H9 (cell line): ENCODE measurements around the gene ULK4. TPM values are rescaled to one million over a fixed set of nuclear protein-coding genes. Genes with fewer than 3 reads are reported as not detected.

Experiments
- DNase-seq: peaks from one replicate; pipeline ENCODE4 v3.0.0-alpha.2; 2017
- H2AFZ ChIP-seq: one replicate; pipeline ENCODE4 v1.6.1; 2013; ENCODE audit warnings: mild to moderate bottlenecking, low read length, control low read depth, moderate library complexity
- H2AK5ac ChIP-seq: 2 replicates; pipeline ENCODE4 v1.6.1; 2013; ENCODE audit warnings: low read length, control low read depth, mixed read lengths; ENCODE audit not compliant: insufficient read length
- H2BK120ac ChIP-seq: one replicate; pipeline ENCODE4 v1.6.1; 2013; ENCODE audit warnings: low read depth, mild to moderate bottlenecking, low read length, control low read depth, inconsistent platforms; ENCODE audit not compliant: poor library complexity, severe bottlenecking
- H2BK12ac ChIP-seq: 2 replicates; pipeline ENCODE4 v1.6.1; 2013; ENCODE audit warnings: low read length, control low read depth, mixed read lengths, low read depth; ENCODE audit not compliant: insufficient read length
- H2BK15ac ChIP-seq: 2 replicates; pipeline ENCODE4 v1.6.1; 2013; ENCODE audit warnings: low read depth, low read length, control low read depth
- H2BK20ac ChIP-seq: one replicate; pipeline ENCODE4 v1.6.1; 2013; ENCODE audit warnings: low read depth, mild to moderate bottlenecking, low read length, control low read depth, inconsistent platforms; ENCODE audit not compliant: poor library complexity, severe bottlenecking
- H2BK5ac ChIP-seq: 2 replicates; pipeline ENCODE4 v1.6.1; 2013; ENCODE audit warnings: low read length, control low read depth, mixed read lengths; ENCODE audit not compliant: insufficient read length
- H3K14ac ChIP-seq: 2 replicates; pipeline ENCODE4 v1.6.1; 2013; ENCODE audit warnings: low read length, control low read depth; ENCODE audit not compliant: insufficient read depth
- H3K18ac ChIP-seq: 2 replicates; pipeline ENCODE4 v1.6.1; 2013; ENCODE audit warnings: low read depth, mild to moderate bottlenecking, mixed read lengths, low read length, control low read depth; ENCODE audit not compliant: insufficient read length
- H3K23ac ChIP-seq: 2 replicates; pipeline ENCODE4 v1.6.1; 2013; ENCODE audit warnings: low read length, control low read depth, mixed read lengths, low read depth; ENCODE audit not compliant: insufficient read length
- H3K23me2 ChIP-seq: 2 replicates; pipeline ENCODE4 v1.6.1; 2013; ENCODE audit warnings: low read depth, mild to moderate bottlenecking, mixed read lengths, low read length, control low read depth; ENCODE audit not compliant: insufficient read length, poor library complexity, severe bottlenecking
- H3K27ac ChIP-seq: 2 replicates; pipeline ENCODE4 v1.5.1; 2013; ENCODE audit warnings: low read length, control low read depth, mixed read lengths, low read depth; ENCODE audit not compliant: insufficient read length
- H3K27me3 ChIP-seq: 2 replicates; pipeline ENCODE4 v1.6.1; 2013; ENCODE audit warnings: low read length, control low read depth, inconsistent platforms; ENCODE audit not compliant: insufficient read depth
- H3K4ac ChIP-seq: 2 replicates; pipeline ENCODE4 v1.6.1; 2013; ENCODE audit warnings: low read depth, mild to moderate bottlenecking, control low read depth, inconsistent platforms, low read length, moderate library complexity
- H3K4me1 ChIP-seq: 2 replicates; pipeline ENCODE4 v1.6.1; 2013; ENCODE audit warnings: low read length, control low read depth, inconsistent platforms; ENCODE audit not compliant: insufficient read depth
- H3K4me2 ChIP-seq: 2 replicates; pipeline ENCODE4 v1.6.1; 2013; ENCODE audit warnings: low read length, control low read depth, mixed read lengths; ENCODE audit not compliant: insufficient read length, insufficient read depth
- H3K56ac ChIP-seq: 2 replicates; pipeline ENCODE4 v1.6.1; 2013; ENCODE audit warnings: low read depth, mild to moderate bottlenecking, mixed read lengths, low read length, control low read depth; ENCODE audit not compliant: insufficient read length
- H3K79me1 ChIP-seq: 2 replicates; pipeline ENCODE4 v1.6.1; 2013; ENCODE audit warnings: low read depth, mild to moderate bottlenecking, moderate library complexity, low read length, control low read depth, inconsistent platforms; ENCODE audit not compliant: insufficient read depth, poor library complexity, severe bottlenecking
- H3K79me2 ChIP-seq: 2 replicates; pipeline ENCODE4 v1.6.1; 2013; ENCODE audit warnings: low read length, control low read depth, inconsistent platforms; ENCODE audit not compliant: insufficient read depth
- H3K9ac ChIP-seq: 2 replicates; pipeline ENCODE4 v1.6.1; 2013; ENCODE audit warnings: low read length, control low read depth, mixed read lengths; ENCODE audit not compliant: insufficient read length; ENCODE audit errors: extremely low read depth
- H3K9me3 ChIP-seq: one replicate; pipeline ENCODE4 v1.6.1; 2013; ENCODE audit warnings: low read depth, low read length, inconsistent platforms; ENCODE audit not compliant: control insufficient read depth
- H3T11ph ChIP-seq: one replicate; pipeline ENCODE4 v1.6.1; 2013; ENCODE audit warnings: mild to moderate bottlenecking, low read length, control low read depth, inconsistent platforms
- H4K20me1 ChIP-seq: one replicate; pipeline ENCODE4 v1.6.1; 2013; ENCODE audit not compliant: control insufficient read depth, insufficient read length, insufficient read depth
- H4K5ac ChIP-seq: 2 replicates; pipeline ENCODE4 v1.6.1; 2013; ENCODE audit warnings: low read depth, mild to moderate bottlenecking, mixed read lengths, low read length, control low read depth; ENCODE audit not compliant: insufficient read length
- H4K8ac ChIP-seq: replicated peaks from 2 replicates; pipeline ENCODE4 v1.6.1; 2013; ENCODE audit warnings: low read length, control low read depth, mixed read lengths, low read depth; ENCODE audit not compliant: insufficient read length
- H4K91ac ChIP-seq: 2 replicates; pipeline ENCODE4 v1.6.1; 2013; ENCODE audit warnings: low read depth, mild to moderate bottlenecking, moderate library complexity, mixed read lengths, low read length, control low read depth; ENCODE audit not compliant: insufficient read length
- H3K27ac Mint-ChIP-seq, 3 experiments: 2 replicates in 2 of 3; 3 replicates in 1 of 3; pipeline ENCODE4 v1.8.0; 2020 to 2021; ENCODE audit warnings: mixed read lengths in 3 of 3, mild to moderate bottlenecking in 1 of 3, moderate library complexity in 1 of 3
- H3K27me3 Mint-ChIP-seq: 2 replicates; pipeline ENCODE4 v1.8.0; 2021; ENCODE audit warnings: low read depth, mild to moderate bottlenecking, moderate library complexity, mixed read lengths
- H3K36me3 Mint-ChIP-seq, 3 experiments: 2 replicates in 2 of 3; 3 replicates in 1 of 3; pipeline ENCODE4 v1.8.0; 2020 to 2021; ENCODE audit warnings: low read depth in 3 of 3, mixed read lengths in 3 of 3; ENCODE audit not compliant: insufficient read depth in 1 of 3
- H3K4me1 Mint-ChIP-seq, 2 experiments: 2 replicates each; pipeline ENCODE4 v1.8.0; 2020; ENCODE audit warnings: mixed read lengths in 2 of 2
- H3K4me3 Mint-ChIP-seq, 2 experiments: 2 replicates in 1 of 2; 3 replicates in 1 of 2; pipeline ENCODE4 v1.8.0; 2020 to 2021; ENCODE audit warnings: mild to moderate bottlenecking in 2 of 2, mixed read lengths in 2 of 2, moderate library complexity in 1 of 2
- H3K9me3 Mint-ChIP-seq, 2 experiments: 2 replicates in 1 of 2; 3 replicates in 1 of 2; pipeline ENCODE4 v1.8.0; 2020; ENCODE audit warnings: mild to moderate bottlenecking in 2 of 2, mixed read lengths in 2 of 2, moderate library complexity in 1 of 2
- WGBS: extraction: QIAGEN DNeasy Blood & Tissue Kit; methylation state at CpG from one replicate; pipeline ENCODE4 v1.1.7; 2013; ENCODE audit warnings: missing lambda C conversion rate, low lambda C conversion rate, mixed read lengths; ENCODE audit not compliant: insufficient read length; ENCODE audit errors: extremely low coverage; 5-methylcytosine and 5-hydroxymethylcytosine counted together
- total RNA-seq: library from RNA; stranded (reverse); gene quantifications from 2 replicates; pipeline ENCODE4 v1.2.1, GENCODE V29; 2021
- TF ChIP-seq, protein P1 (sequence below): fragments of 200-600 bp; sonication (generic); conservative IDR thresholded peaks from 3 replicates; pipeline ENCODE4 v1.8.0; 2021; ENCODE audit warnings: antibody characterized with exemption, mild to moderate bottlenecking

Gene ULK4
- total RNA-seq, 1 experiment from 2014 or later: 12.9 TPM

DNA sequence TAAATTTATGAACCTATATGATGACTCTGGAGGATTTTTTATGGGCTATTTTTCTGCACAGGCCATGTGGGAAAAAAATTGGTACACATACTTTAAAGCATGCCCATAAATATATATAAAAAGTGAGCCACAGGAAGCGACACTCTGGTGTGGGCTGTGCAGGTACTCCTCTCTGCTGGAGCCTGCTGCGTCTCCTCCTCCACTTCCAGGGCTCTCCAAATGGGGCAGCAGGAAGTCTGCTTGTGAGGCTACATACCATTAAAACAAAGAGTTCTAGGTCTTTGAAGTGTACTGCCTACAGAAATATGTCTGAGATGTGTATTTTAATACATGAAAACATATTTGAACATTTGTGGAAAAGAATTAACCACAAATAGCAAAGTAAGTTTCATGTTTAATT, 627.5 kb downstream of the ULK4 start:
- WGBS: no CpG with 5 or more reads among the region's 2 CpGs
- TF ChIP-seq, protein P1, sequence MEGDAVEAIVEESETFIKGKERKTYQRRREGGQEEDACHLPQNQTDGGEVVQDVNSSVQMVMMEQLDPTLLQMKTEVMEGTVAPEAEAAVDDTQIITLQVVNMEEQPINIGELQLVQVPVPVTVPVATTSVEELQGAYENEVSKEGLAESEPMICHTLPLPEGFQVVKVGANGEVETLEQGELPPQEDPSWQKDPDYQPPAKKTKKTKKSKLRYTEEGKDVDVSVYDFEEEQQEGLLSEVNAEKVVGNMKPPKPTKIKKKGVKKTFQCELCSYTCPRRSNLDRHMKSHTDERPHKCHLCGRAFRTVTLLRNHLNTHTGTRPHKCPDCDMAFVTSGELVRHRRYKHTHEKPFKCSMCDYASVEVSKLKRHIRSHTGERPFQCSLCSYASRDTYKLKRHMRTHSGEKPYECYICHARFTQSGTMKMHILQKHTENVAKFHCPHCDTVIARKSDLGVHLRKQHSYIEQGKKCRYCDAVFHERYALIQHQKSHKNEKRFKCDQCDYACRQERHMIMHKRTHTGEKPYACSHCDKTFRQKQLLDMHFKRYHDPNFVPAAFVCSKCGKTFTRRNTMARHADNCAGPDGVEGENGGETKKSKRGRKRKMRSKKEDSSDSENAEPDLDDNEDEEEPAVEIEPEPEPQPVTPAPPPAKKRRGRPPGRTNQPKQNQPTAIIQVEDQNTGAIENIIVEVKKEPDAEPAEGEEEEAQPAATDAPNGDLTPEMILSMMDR: no peak
- Histone ChIP-seq H2AFZ (no peak overlapping the region), H3K23me2 (no peaks in the 10 kb centered on the region), H4K91ac (no peak overlapping the region), H4K20me1 (no peaks in the 10 kb centered on the region), H2BK12ac (no peak overlapping the region), H3K4me2 (no peak overlapping the region), H3K23ac (no peak overlapping the region), H2BK20ac (no peak overlapping the region), H3K14ac (no peak overlapping the region), H3K4me1 (peaks cover 7% of the 10 kb centered on the region), H3K9ac (no peak overlapping the region), H3K27me3 (no peaks in the 10 kb centered on the region), H3K56ac (no peak overlapping the region), H3K9me3 (no peaks in the 10 kb centered on the region), H2BK15ac (no peak overlapping the region), H3K79me1 (no peaks in the 10 kb centered on the region), H3T11ph (no peak overlapping the region), H4K8ac (no peak overlapping the region), H3K27ac (no peak overlapping the region), H2AK5ac (no peak overlapping the region), H4K5ac (no peak overlapping the region), H2BK120ac (no peak overlapping the region), H3K4ac (no peak overlapping the region), H2BK5ac (no peak overlapping the region), H3K79me2 (no peaks in the 10 kb centered on the region), H3K18ac (no peak overlapping the region)
- Mint-ChIP-seq H3K27ac (no peak overlapping the region), H3K36me3 (no peaks in the 10 kb centered on the region), H3K4me1 (peaks cover 21 to 27% of the 10 kb centered on the region in 2 experiments), H3K27me3 (no peaks in the 10 kb centered on the region; the same call in 1 of the 2 replicates), H3K9me3 (no peaks in the 10 kb centered on the region), H3K4me3 (no peak overlapping the region)
- no peak for DNase-seq
